IMR-90 (cell line): Measurements from ENCODE around the gene CAMK2N1. TPM values are rescaled to one million over a fixed set of nuclear protein-coding genes. Genes with fewer than 3 reads are reported as not detected.
A peak's percentile ranks its signal among the peaks of the same experiment; 100 is the strongest.

Experiments
- ATAC-seq: fragments of 200-7000 bp; cut with Tn5 transposase; 2 replicates; pipeline ENCODE4 v1.9.1; 2020; ENCODE audit warnings: low read depth, mild to moderate bottlenecking, moderate library complexity
- BruUV-seq: library from RNA; stranded (reverse); fragments of 400-500 nt; replicated peaks from 2 replicates; lab custom pipeline; 2021; lab: Mats Ljungman, UMichigan
- CTCF ChIA-PET: fragments of 300-600 bp; formaldehyde crosslinking; extraction: SDS; loops from one replicate; lab custom pipeline; 2021; ENCODE audit warnings: antibody characterized with exemption; lab: Yijun Ruan, JAX
- POLR2A ChIA-PET: fragments of 300-600 bp; sonication (Branson Sonifier 250); formaldehyde crosslinking; loops from one replicate; lab custom pipeline; 2022; ENCODE audit warnings: antibody characterized with exemption; ENCODE audit not compliant: unreplicated experiment; lab: Charles Lee
- DNase-seq: peaks from one replicate; pipeline ENCODE4 v3.0.0; 2013
- H2AFZ ChIP-seq: replicated peaks from 2 replicates; pipeline ENCODE3; 2013; ENCODE audit warnings: low read length, mild to moderate bottlenecking; ENCODE audit not compliant: poor library complexity
- H2AK5ac ChIP-seq: 2 replicates; pipeline ENCODE4 v1.6.1; 2013; ENCODE audit warnings: low read depth, low read length, inconsistent platforms
- H2AK9ac ChIP-seq: replicated peaks from 2 replicates; pipeline ENCODE3; 2013; ENCODE audit warnings: mild to moderate bottlenecking, low read depth, low read length, moderate library complexity; ENCODE audit not compliant: poor library complexity
- H2BK120ac ChIP-seq: 2 replicates; pipeline ENCODE4 v1.6.1; 2013; ENCODE audit warnings: low read depth, low read length, inconsistent platforms
- H2BK15ac ChIP-seq: 3 replicates; pipeline ENCODE4 v1.6.1; 2013; ENCODE audit warnings: low read depth, low read length, inconsistent platforms
- H2BK20ac ChIP-seq: 2 replicates; pipeline ENCODE4 v1.6.1; 2013; ENCODE audit warnings: low read depth, mild to moderate bottlenecking, inconsistent platforms, low read length, moderate library complexity
- H2BK5ac ChIP-seq: 2 replicates; pipeline ENCODE4 v1.6.1; 2013; ENCODE audit warnings: mild to moderate bottlenecking, low read depth, low read length, inconsistent platforms; ENCODE audit not compliant: poor library complexity, severe bottlenecking
- H3K14ac ChIP-seq: replicated peaks from 2 replicates; pipeline ENCODE4 v1.6.1; 2013; ENCODE audit warnings: low read depth, low read length, inconsistent platforms
- H3K18ac ChIP-seq: 2 replicates; pipeline ENCODE4 v1.6.1; 2013; ENCODE audit warnings: low read depth, low read length, control low read depth
- H3K23ac ChIP-seq: 2 replicates; pipeline ENCODE4 v1.6.1; 2013; ENCODE audit warnings: low read depth, low read length, inconsistent platforms
- H3K27ac ChIP-seq: 2 replicates; pipeline ENCODE4 v1.5.1; 2013; ENCODE audit warnings: mild to moderate bottlenecking, control low read depth, low read length; ENCODE audit not compliant: insufficient read depth
- H3K27me3 ChIP-seq: 2 replicates; pipeline ENCODE4 v1.6.1; 2013; ENCODE audit warnings: low read length; ENCODE audit not compliant: control insufficient read depth, insufficient read depth
- H3K36me3 ChIP-seq: 2 replicates; pipeline ENCODE4 v1.6.1; 2013; ENCODE audit warnings: low read length, mixed read lengths; ENCODE audit not compliant: control insufficient read depth, insufficient read depth
- H3K4ac ChIP-seq: 2 replicates; pipeline ENCODE4 v1.6.1; 2013; ENCODE audit warnings: low read depth, low read length, inconsistent platforms
- H3K4me1 ChIP-seq: 2 replicates; pipeline ENCODE4 v1.6.1; 2013; ENCODE audit warnings: low read length, mixed read lengths; ENCODE audit not compliant: control insufficient read depth, insufficient read depth
- H3K4me2 ChIP-seq: 2 replicates; pipeline ENCODE4 v1.6.1; 2013; ENCODE audit warnings: low read depth, mild to moderate bottlenecking, control low read depth, low read length, moderate library complexity
- H3K4me3 ChIP-seq: 2 replicates; pipeline ENCODE4 v1.5.1; 2013; ENCODE audit warnings: low read depth, mild to moderate bottlenecking, control low read depth, low read length, moderate library complexity; ENCODE audit not compliant: insufficient read depth
- H3K56ac ChIP-seq: 2 replicates; pipeline ENCODE4 v1.6.1; 2013; ENCODE audit warnings: low read length, inconsistent platforms; ENCODE audit not compliant: insufficient read depth; ENCODE audit errors: extremely low read depth
- H3K79me1 ChIP-seq, 2 experiments: 2 replicates each; pipeline ENCODE4 v1.6.1; 2013; ENCODE audit warnings: low read length in 2 of 2, inconsistent platforms in 1 of 2, low read depth in 1 of 2
- H3K9ac ChIP-seq: 2 replicates; pipeline ENCODE4 v1.6.1; 2013; ENCODE audit warnings: low read depth, low read length, control low read depth
- H3K9me1 ChIP-seq: 2 replicates; pipeline ENCODE4 v1.6.1; 2013; ENCODE audit warnings: low read length, inconsistent platforms; ENCODE audit not compliant: insufficient read depth
- H3K9me3 ChIP-seq: 2 replicates; pipeline ENCODE4 v1.6.1; 2013; ENCODE audit warnings: low read length; ENCODE audit not compliant: control insufficient read depth, insufficient read depth
- H4K20me1 ChIP-seq: 2 replicates; pipeline ENCODE4 v1.6.1; 2013; ENCODE audit warnings: low read length, inconsistent platforms; ENCODE audit not compliant: insufficient read depth
- H4K5ac ChIP-seq: 2 replicates; pipeline ENCODE4 v1.6.1; 2013; ENCODE audit warnings: mild to moderate bottlenecking, low read depth, low read length, control low read depth
- H4K8ac ChIP-seq, 2 experiments: 2 replicates each; pipeline ENCODE4 v1.6.1; 2013; ENCODE audit warnings: low read depth in 2 of 2, low read length in 2 of 2, control low read depth in 1 of 2, inconsistent platforms in 1 of 2
- H4K91ac ChIP-seq: 2 replicates; pipeline ENCODE4 v1.6.1; 2013; ENCODE audit warnings: low read depth, low read length, inconsistent platforms; ENCODE audit not compliant: insufficient read depth
- BHLHE40 ChIP-seq: fragments of 150-350 bp; IDR thresholded peaks from 2 replicates; pipeline ENCODE4 v1.6.1; 2016; ENCODE audit warnings: mild to moderate bottlenecking, low read depth, low read length
- CEBPB ChIP-seq: IDR thresholded peaks from 2 replicates; pipeline ENCODE4 v1.6.1; 2012; ENCODE audit warnings: low read depth, low read length, improper control_type of control experiment
- FOS ChIP-seq: fragments of 150-350 bp; IDR thresholded peaks from 2 replicates; pipeline ENCODE4 v1.6.1; 2016; ENCODE audit warnings: low read depth, low read length
- MAFK ChIP-seq: IDR thresholded peaks from 2 replicates; pipeline ENCODE4 v1.6.1; 2012; ENCODE audit warnings: low read depth, low read length, improper control_type of control experiment
- MAZ ChIP-seq: IDR thresholded peaks from 2 replicates; pipeline ENCODE4 v1.6.1; 2012; ENCODE audit warnings: low read depth, mild to moderate bottlenecking, low read length, improper control_type of control experiment, moderate library complexity, borderline replicate concordance
- MXI1 ChIP-seq: IDR thresholded peaks from 2 replicates; pipeline ENCODE4 v1.6.1; 2012; ENCODE audit warnings: low read depth, mild to moderate bottlenecking, low read length, moderate library complexity, borderline replicate concordance
- NFE2L2 ChIP-seq: fragments of 150-350 bp; IDR thresholded peaks from 2 replicates; pipeline ENCODE4 v1.6.1; 2016; ENCODE audit warnings: low read depth, mild to moderate bottlenecking, low read length
- POLR2A ChIP-seq: IDR thresholded peaks from 2 replicates; pipeline ENCODE4 v1.6.1; 2012; ENCODE audit warnings: mild to moderate bottlenecking, low read depth, low read length
- RCOR1 ChIP-seq: IDR thresholded peaks from 2 replicates; pipeline ENCODE4 v1.6.1; 2012; ENCODE audit warnings: mild to moderate bottlenecking, low read length, improper control_type of control experiment; ENCODE audit not compliant: insufficient replicate concordance
- RFX5 ChIP-seq: IDR thresholded peaks from 2 replicates; pipeline ENCODE4 v1.8.0; 2012; ENCODE audit warnings: low read depth, mild to moderate bottlenecking, low read length, moderate library complexity
- WGBS, 2 experiments: methylation state at CpG; one replicate each; pipeline versions ENCODE4 v1.1.5 to v1.1.7; 2013; ENCODE audit warnings: missing lambda C conversion rate in 2 of 2; ENCODE audit not compliant: insufficient read length in 1 of 2; ENCODE audit errors: extremely low coverage in 2 of 2; 5-methylcytosine and 5-hydroxymethylcytosine counted together
- dilution Hi-C: fragments of 300-500 bp; cut with HindIII; formaldehyde crosslinking; loops from one replicate; pipeline ENCODE4 v1.14.3; 2018; ENCODE audit warnings: low sequenced_read_pairs; ENCODE audit not compliant: unreplicated experiment
- in situ Hi-C: fragments of 300-500 bp; cut with MboI; formaldehyde crosslinking; loops from 3 replicates; pipeline ENCODE4 v1.14.3; 2019; ENCODE audit warnings: low sequenced_read_pairs, inconsistent platforms, mixed read lengths
- intact Hi-C: fragments of 100-400 bp; cut with micrococcal nuclease; formaldehyde crosslinking; loops from 2 replicates; pipeline ENCODE4 v1.10.0; 2022
- polyA plus RNA-seq, 3 experiments: library from polyadenylated mRNA; depleted of rRNA; stranded (reverse); fragments of >200 nt; gene quantifications; 2 replicates each; pipeline ENCODE4 v1.2.3, GENCODE V29; 2012; ENCODE audit warnings: low replicate concordance in 1 of 3
- total RNA-seq: library from RNA; depleted of rRNA; stranded (reverse); fragments of >200 nt; gene quantifications from 2 replicates; pipeline ENCODE4 v1.2.3, GENCODE V29; 2012
- TF ChIP-seq, protein P1 (sequence below): conservative IDR thresholded peaks from 2 replicates; pipeline ENCODE4 v1.5.1; 2012; ENCODE audit warnings: mild to moderate bottlenecking, low read depth, low read length, improper control_type of control experiment

CAMK2N1 gene
- total and polyA plus RNA-seq, 2 of the 4 experiments (the other 2 are of a cell fraction), result 10.2 to 44.4 TPM

DNA sequence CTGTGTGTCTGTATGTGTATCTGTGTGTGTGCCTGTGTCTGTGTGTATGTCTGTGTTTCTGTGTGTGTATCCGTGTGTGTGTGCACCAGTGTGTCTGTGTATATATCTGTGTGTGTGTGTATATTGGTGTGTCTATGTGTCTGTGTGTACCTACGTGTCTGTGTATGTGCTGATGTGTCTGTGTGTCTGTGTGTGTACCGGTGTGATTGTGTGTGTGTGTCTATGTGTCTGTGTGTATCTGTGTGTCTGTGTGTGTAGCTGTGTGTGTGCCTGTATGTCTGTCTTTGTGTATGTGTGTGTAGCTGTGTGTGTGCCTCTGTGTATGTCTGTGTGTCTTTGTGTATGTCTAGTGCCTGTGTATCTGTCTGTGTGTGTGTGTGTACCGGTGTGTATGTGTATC, 32.0 kb downstream of the CAMK2N1 start:
- ChIA-PET POLR2A (no interaction called here), CTCF (no interaction called here)
- Histone ChIP-seq H3K79me1 (no peaks in the 10 kb centered on the region), H3K27ac (no peak overlapping the region), H3K4me2 (no peak overlapping the region), H3K4me1 (no peaks in the 10 kb centered on the region), H3K9me3 (no peaks in the 10 kb centered on the region), H3K4me3 (no peak overlapping the region), H3K14ac (no peak overlapping the region; the same call in 1 of the 2 replicates), H3K27me3 (peaks cover 27% of the 10 kb centered on the region), H3K9ac (no peak overlapping the region), H3K23ac (peak overlapping the region; percentile 35; the same call in 1 of the 2 replicates), H3K9me1 (peaks cover 10% of the 10 kb centered on the region; the same call in 1 of the 2 replicates), H2AFZ (no peak overlapping the region), H2AK5ac (peak overlapping the region; percentile 27; the same call in 1 of the 2 replicates), H2BK20ac (no peak overlapping the region), H2AK9ac (no peak overlapping the region), H4K91ac (no peak overlapping the region), H4K20me1 (no peaks in the 10 kb centered on the region), H3K56ac (no peak overlapping the region), H2BK5ac (peak overlapping the region; percentile 75), H3K4ac (no peak overlapping the region), H2BK120ac (no peak overlapping the region), H2BK15ac (no peak overlapping the region), H3K18ac (no peak overlapping the region), H4K8ac (no peak overlapping the region), H3K36me3 (no peaks in the 10 kb centered on the region), H4K5ac (no peak overlapping the region)
- no peak for TF ChIP-seq MXI1
- no peak for TF ChIP-seq CEBPB
- no peak for TF ChIP-seq RCOR1
- no peak for TF ChIP-seq FOS
- TF ChIP-seq MAZ, result no peak
- no peak for TF ChIP-seq NFE2L2
- TF ChIP-seq POLR2A, result no peak
- no peak for TF ChIP-seq RFX5
- no peak for TF ChIP-seq MAFK
- no peak for TF ChIP-seq BHLHE40
- TF ChIP-seq, protein P1, sequence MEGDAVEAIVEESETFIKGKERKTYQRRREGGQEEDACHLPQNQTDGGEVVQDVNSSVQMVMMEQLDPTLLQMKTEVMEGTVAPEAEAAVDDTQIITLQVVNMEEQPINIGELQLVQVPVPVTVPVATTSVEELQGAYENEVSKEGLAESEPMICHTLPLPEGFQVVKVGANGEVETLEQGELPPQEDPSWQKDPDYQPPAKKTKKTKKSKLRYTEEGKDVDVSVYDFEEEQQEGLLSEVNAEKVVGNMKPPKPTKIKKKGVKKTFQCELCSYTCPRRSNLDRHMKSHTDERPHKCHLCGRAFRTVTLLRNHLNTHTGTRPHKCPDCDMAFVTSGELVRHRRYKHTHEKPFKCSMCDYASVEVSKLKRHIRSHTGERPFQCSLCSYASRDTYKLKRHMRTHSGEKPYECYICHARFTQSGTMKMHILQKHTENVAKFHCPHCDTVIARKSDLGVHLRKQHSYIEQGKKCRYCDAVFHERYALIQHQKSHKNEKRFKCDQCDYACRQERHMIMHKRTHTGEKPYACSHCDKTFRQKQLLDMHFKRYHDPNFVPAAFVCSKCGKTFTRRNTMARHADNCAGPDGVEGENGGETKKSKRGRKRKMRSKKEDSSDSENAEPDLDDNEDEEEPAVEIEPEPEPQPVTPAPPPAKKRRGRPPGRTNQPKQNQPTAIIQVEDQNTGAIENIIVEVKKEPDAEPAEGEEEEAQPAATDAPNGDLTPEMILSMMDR, result no peak
- 61% methylated on average over 3 of the region's 4 CpGs; no CpG with 5 or more reads in 1 of the 2 experiments for WGBS, 2 experiments
- dilution Hi-C loops, result no loop called here
- BruUV-seq, result no TSS peak
- ATAC-seq (no peak), DNase-seq (no peak)
- intact Hi-C loops, result no loop called here
- in situ Hi-C loops, result no loop called here
